A549 (cell line): ENCODE results near the gene MAD1L1. TPM values are rescaled to one million over a fixed set of nuclear protein-coding genes. Genes with fewer than 3 reads are reported as not detected.

Experiments used
- ATAC-seq, 2 experiments: fragments of 200-7000 bp in 1 of 2; fragments of >200 bp in 1 of 2; cut with Nextera tagmentation in 1 of 2; cut with Tn5 transposase in 1 of 2; 3 replicates each; pipeline versions ENCODE4 v1.8.0 to v1.9.1; 2018 to 2020; ENCODE audit warnings: mild to moderate bottlenecking in 1 of 2, moderate library complexity in 1 of 2
- CTCF ChIA-PET: fragments of 300-600 bp; sonication (Branson Sonifier 250); formaldehyde crosslinking; extraction: SDS; loops from one replicate; lab custom pipeline; 2021; ENCODE audit warnings: antibody characterized with exemption, inconsistent platforms; lab: Yijun Ruan, JAX
- POLR2A ChIA-PET: fragments of 350-600 bp; formaldehyde crosslinking; extraction: SDS; loops from one replicate; lab custom pipeline; 2021; ENCODE audit warnings: antibody characterized with exemption, inconsistent platforms; lab: Yijun Ruan, JAX
- DNase-seq, 2 experiments: peaks; one replicate each; pipeline versions ENCODE4 v3.0.0 to v3.0.0-alpha.2; 2011 to 2016; ENCODE audit warnings: low read depth in 1 of 2, low spot score in 1 of 2
- FAIRE-seq: peaks from 2 replicates; lab custom pipeline; 2011; peaks lifted over from hg19 to GRCh38; lab: Jason Lieb, UNC
- H3K27ac ChIP-seq, 2 experiments: fragments of >200 bp; sonication (Bioruptor Twin); formaldehyde crosslinking; 3 replicates each; pipeline ENCODE4 v1.5.1; 2016 to 2017
- H3K4me1 ChIP-seq: fragments of >200 bp; sonication (Bioruptor Twin); formaldehyde crosslinking; 3 replicates; pipeline ENCODE4 v1.6.1; 2016
- H3K4me2 ChIP-seq: fragments of >200 bp; sonication (Bioruptor Twin); formaldehyde crosslinking; 3 replicates; pipeline ENCODE4 v1.6.1; 2016
- H3K4me3 ChIP-seq: fragments of >200 bp; sonication (Bioruptor Twin); formaldehyde crosslinking; 3 replicates; pipeline ENCODE4 v1.5.1; 2016
- H3K9me3 ChIP-seq: fragments of >200 bp; sonication (Bioruptor Twin); formaldehyde crosslinking; 3 replicates; pipeline ENCODE4 v1.6.1; 2016
- CHD4 ChIP-seq: fragments of 200-600 bp; sonication (generic); IDR thresholded peaks from 2 replicates; pipeline ENCODE4 v1.6.1; 2016; ENCODE audit warnings: antibody characterized with exemption, mild to moderate bottlenecking, borderline replicate concordance
- EHMT2 ChIP-seq: fragments of 200-600 bp; sonication (generic); IDR thresholded peaks from 2 replicates; pipeline ENCODE4 v1.6.1; 2016; ENCODE audit warnings: antibody characterized with exemption, low read depth, mild to moderate bottlenecking, moderate library complexity
- ESRRA ChIP-seq: fragments of 150-350 bp; IDR thresholded peaks from 2 replicates; pipeline ENCODE4 v1.6.1; 2014; ENCODE audit warnings: mild to moderate bottlenecking, low read length, borderline replicate concordance
- FOSB ChIP-seq: fragments of 250-450 bp; sonication (Bioruptor Pico); IDR thresholded peaks from 2 replicates; pipeline ENCODE4 v1.5.0; 2020; ENCODE audit warnings: mild to moderate bottlenecking, moderate library complexity
- HEYL ChIP-seq: fragments of 250-450 bp; sonication (Bioruptor Pico); IDR thresholded peaks from 2 replicates; pipeline ENCODE4 v1.8.0; 2021; ENCODE audit warnings: mild to moderate bottlenecking, moderate library complexity
- KDM1A ChIP-seq: fragments of 200-600 bp; sonication (generic); IDR thresholded peaks from 2 replicates; pipeline ENCODE4 v1.6.1; 2016; ENCODE audit warnings: low read depth, mild to moderate bottlenecking
- KDM5A ChIP-seq: fragments of 200-600 bp; sonication (generic); IDR thresholded peaks from 2 replicates; pipeline ENCODE4 v1.6.1; 2016; ENCODE audit warnings: antibody characterized with exemption, mild to moderate bottlenecking
- MAZ ChIP-seq: fragments of 150-350 bp; IDR thresholded peaks from 2 replicates; pipeline ENCODE4 v1.6.1; 2014; ENCODE audit warnings: antibody characterized with exemption, low read depth, low read length, borderline replicate concordance
- MYC ChIP-seq: IDR thresholded peaks from 2 replicates; pipeline ENCODE4 v1.6.1; 2012; ENCODE audit warnings: mild to moderate bottlenecking, inconsistent platforms, low read length, improper control_type of control experiment, borderline replicate concordance
- NPAS2 ChIP-seq: fragments of 250-450 bp; sonication (Bioruptor Pico); IDR thresholded peaks from 2 replicates; pipeline ENCODE4 v1.8.0; 2022; ENCODE audit warnings: mild to moderate bottlenecking, moderate library complexity, borderline replicate concordance
- NR3C1 ChIP-seq: fragments of >200 bp; sonication (Bioruptor Twin); formaldehyde crosslinking; IDR thresholded peaks from 3 replicates; pipeline ENCODE4 v1.6.1; 2017
- RARB ChIP-seq: fragments of 250-450 bp; sonication (Bioruptor Pico); IDR thresholded peaks from 2 replicates; pipeline ENCODE4 v1.8.0; 2021; ENCODE audit warnings: mild to moderate bottlenecking, moderate library complexity
- TP53 ChIP-seq: fragments of 250-450 bp; sonication (Bioruptor Pico); IDR thresholded peaks from 2 replicates; pipeline ENCODE4 v1.5.0; 2021; ENCODE audit warnings: mild to moderate bottlenecking, moderate library complexity
- WGBS: methylation state at CpG from one replicate; pipeline ENCODE4 v1.1.6; 2017; ENCODE audit errors: missing lambda C conversion rate; 5-methylcytosine and 5-hydroxymethylcytosine counted together
- polyA plus RNA-seq, 4 experiments: library from polyadenylated mRNA; depleted of rRNA in 3 of 4; stranded (reverse); fragments of >200 nt; fragmentation: RNase III in 1 of 4; extraction: RNeasy Plus Mini Kit Qiagen cat#74134 plus additional on column Dnase treatment in 1 of 4; gene quantifications; 2 replicates in 3 of 4; 3 replicates in 1 of 4; pipeline ENCODE4 v1.2.3, GENCODE V29; 2011 to 2017
- TF ChIP-seq, protein P1 (sequence below): fragments of >200 bp; sonication (Bioruptor Twin); formaldehyde crosslinking; IDR thresholded peaks from 3 replicates; pipeline ENCODE4 v1.5.1; 2016
- TF ChIP-seq, protein P2 (sequence below): IDR thresholded peaks from 2 replicates; pipeline ENCODE4 v1.6.1; 2012

MAD1L1 gene
- polyA plus RNA-seq, 2 of the 4 experiments (the other 2 are of a cell fraction): 13.6 to 16.6 TPM

- CTCF ChIA-PET: interaction anchor here (2.0 to 3.2 kb wide), 2 partner anchors 8 to 10 kb away, joined by 5 to 13 read pairs; no protein-coding TSS in a partner anchor
- WGBS: 100% methylated on average over 1 of the region's 18 CpGs
- no peak for FAIRE-seq
Observed at GRCh38 chr7:2200584-2200980, 32.2 kb downstream of the MAD1L1 start.

GRCh38 chr7:2199956-2200583 is 32.7 kb downstream of the MAD1L1 start:
- 94% methylated on average over 23 of the region's 25 CpGs for WGBS
- no peak overlapping the region for H3K4me3 ChIP-seq
- ChIA-PET POLR2A (no interaction called here), CTCF (interaction anchor here (3.2 kb wide), 1 partner anchor 9 kb away, joined by 13 read pairs; no protein-coding TSS in a partner anchor)
- H3K4me2 ChIP-seq: no peak overlapping the region
- no peak for ATAC-seq
- peaks cover 7% of the 10 kb centered on the region for H3K9me3 ChIP-seq
- no peak overlapping the region for H3K27ac ChIP-seq
- H3K4me1 ChIP-seq: no peaks in the 10 kb centered on the region
- no peak for FAIRE-seq
- no peak for TF ChIP-seq NR3C1
- TF ChIP-seq NPAS2 (CRISPR knock-in tag): no peak
- TF ChIP-seq KDM5A: no peak
- no peak for DNase-seq

More at GRCh38 chr7:2200584-2200980, 32.2 kb downstream of the MAD1L1 start:
- peaks cover 2% of the 10 kb centered on the region; the same call in 1 of the 3 replicates for H3K9me3 ChIP-seq
- TF ChIP-seq KDM1A: no peak
- TF ChIP-seq, protein P1, sequence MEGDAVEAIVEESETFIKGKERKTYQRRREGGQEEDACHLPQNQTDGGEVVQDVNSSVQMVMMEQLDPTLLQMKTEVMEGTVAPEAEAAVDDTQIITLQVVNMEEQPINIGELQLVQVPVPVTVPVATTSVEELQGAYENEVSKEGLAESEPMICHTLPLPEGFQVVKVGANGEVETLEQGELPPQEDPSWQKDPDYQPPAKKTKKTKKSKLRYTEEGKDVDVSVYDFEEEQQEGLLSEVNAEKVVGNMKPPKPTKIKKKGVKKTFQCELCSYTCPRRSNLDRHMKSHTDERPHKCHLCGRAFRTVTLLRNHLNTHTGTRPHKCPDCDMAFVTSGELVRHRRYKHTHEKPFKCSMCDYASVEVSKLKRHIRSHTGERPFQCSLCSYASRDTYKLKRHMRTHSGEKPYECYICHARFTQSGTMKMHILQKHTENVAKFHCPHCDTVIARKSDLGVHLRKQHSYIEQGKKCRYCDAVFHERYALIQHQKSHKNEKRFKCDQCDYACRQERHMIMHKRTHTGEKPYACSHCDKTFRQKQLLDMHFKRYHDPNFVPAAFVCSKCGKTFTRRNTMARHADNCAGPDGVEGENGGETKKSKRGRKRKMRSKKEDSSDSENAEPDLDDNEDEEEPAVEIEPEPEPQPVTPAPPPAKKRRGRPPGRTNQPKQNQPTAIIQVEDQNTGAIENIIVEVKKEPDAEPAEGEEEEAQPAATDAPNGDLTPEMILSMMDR: no peak
- TF ChIP-seq MYC: no peak
- TF ChIP-seq, protein P2, sequence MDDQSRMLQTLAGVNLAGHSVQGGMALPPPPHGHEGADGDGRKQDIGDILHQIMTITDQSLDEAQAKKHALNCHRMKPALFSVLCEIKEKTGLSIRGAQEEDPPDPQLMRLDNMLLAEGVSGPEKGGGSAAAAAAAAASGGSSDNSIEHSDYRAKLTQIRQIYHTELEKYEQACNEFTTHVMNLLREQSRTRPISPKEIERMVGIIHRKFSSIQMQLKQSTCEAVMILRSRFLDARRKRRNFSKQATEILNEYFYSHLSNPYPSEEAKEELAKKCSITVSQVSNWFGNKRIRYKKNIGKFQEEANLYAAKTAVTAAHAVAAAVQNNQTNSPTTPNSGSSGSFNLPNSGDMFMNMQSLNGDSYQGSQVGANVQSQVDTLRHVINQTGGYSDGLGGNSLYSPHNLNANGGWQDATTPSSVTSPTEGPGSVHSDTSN: no peak
- no peak for TF ChIP-seq TP53 (CRISPR knock-in tag)
- TF ChIP-seq, all 56 proteins: peak for 0
- Histone ChIP-seq H3K27ac (no peak overlapping the region), H3K4me3 (no peak overlapping the region), H3K4me1 (no peaks in the 10 kb centered on the region), H3K4me2 (no peak overlapping the region)
- POLR2A ChIA-PET: no interaction called here
- no peak for ATAC-seq
- no peak for DNase-seq

DNA sequence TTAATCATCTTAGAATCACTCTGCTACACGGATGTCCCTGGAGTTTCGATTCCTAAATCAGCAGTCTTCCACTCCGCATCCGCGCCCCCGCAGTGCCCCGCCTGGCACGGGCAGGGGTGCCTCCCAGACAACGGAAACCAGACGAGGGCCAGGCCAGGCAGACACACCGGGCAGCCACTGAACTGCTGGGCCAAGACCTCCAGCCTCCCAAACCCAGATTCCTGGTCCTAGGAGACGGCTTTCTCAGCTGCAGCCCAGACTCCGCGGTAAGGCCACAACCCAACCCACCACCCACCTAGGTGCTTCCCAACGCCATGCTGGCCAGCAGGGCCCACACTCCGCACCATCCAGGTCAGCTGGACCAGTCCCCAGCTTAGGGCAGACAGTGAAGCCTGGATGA is 33.2 kb downstream of the MAD1L1 start:
- ATAC-seq: no peak
- no peak overlapping the region for H3K4me3 ChIP-seq
- ChIA-PET POLR2A (no interaction called here), CTCF (interaction anchor here (3.2 kb wide), 1 partner anchor 10 kb away, joined by 13 read pairs; no protein-coding TSS in a partner anchor)
- no peak overlapping the region for H3K27ac ChIP-seq
- no peak for FAIRE-seq
- TF ChIP-seq HEYL (CRISPR knock-in tag) (no peak), RARB (no peak), KDM5A (no peak), TP53 (CRISPR knock-in tag) (no peak), ESRRA (no peak), MAZ (no peak)
- no peaks in the 10 kb centered on the region for H3K4me1 ChIP-seq
- no peak for DNase-seq
- no peak overlapping the region for H3K4me2 ChIP-seq
- H3K9me3 ChIP-seq: peaks cover 7% of the 10 kb centered on the region
- WGBS: 95% methylated on average over 13 of the region's 16 CpGs

DNA sequence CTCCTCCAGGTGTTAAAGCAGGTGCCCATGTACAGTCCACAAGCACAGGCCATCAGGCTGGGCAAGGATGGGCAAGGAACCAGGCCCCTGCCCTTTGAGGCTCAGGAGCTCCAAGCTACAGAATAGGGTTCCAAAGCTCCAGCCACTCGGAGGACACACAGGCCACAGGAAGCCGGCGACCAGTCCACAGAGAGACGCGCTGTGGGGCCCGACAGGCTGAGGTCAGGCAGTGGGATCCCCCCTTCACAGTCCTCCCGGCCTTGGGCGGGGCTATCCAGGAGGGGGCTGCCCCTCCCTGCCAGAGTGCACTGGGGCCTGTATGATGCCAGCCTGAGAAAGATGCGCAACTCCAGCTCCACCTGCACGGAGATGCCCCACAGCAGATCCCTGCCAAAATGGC is 34.0 kb downstream of the MAD1L1 start:
- ChIA-PET CTCF (interaction anchor here (3.2 kb wide), 1 partner anchor 10 kb away, joined by 13 read pairs; no protein-coding TSS in a partner anchor), POLR2A (no interaction called here)
- Histone ChIP-seq H3K4me3 (no peak overlapping the region), H3K9me3 (peaks cover 7% of the 10 kb centered on the region), H3K27ac (no peak overlapping the region), H3K4me1 (no peaks in the 10 kb centered on the region), H3K4me2 (no peak overlapping the region)
- TF ChIP-seq FOSB (CRISPR knock-in tag) (no peak), CHD4 (no peak), EHMT2 (no peak)
- FAIRE-seq (no peak), DNase-seq (no peak), ATAC-seq (no peak)
- 95% methylated on average over 9 of the region's 10 CpGs for WGBS
